ENCODE results near the gene TNKS1BP1. TPM values are rescaled to one million over a fixed set of nuclear protein-coding genes. Genes with fewer than 3 reads are reported as not detected.

Gene TNKS1BP1
- total RNA-seq, 1 experiment from 2014 or later = 120 TPM

- H3K9me3 ChIP-seq = no peaks in the 10 kb centered on the region; the same call in 1 of the 2 replicates
- H3K4me3 ChIP-seq (ENCODE audit: low read depth, low read length) = no peak overlapping the region
- Mint-ChIP-seq H3K4me1 (ENCODE audit: low read depth, unreplicated experiment) (peaks cover 23% of the 10 kb centered on the region), H3K27me3 (ENCODE audit: insufficient read depth, unreplicated experiment) (no peaks in the 10 kb centered on the region), H3K4me3 (ENCODE audit: unreplicated experiment) (no peak overlapping the region), H3K36me3 (ENCODE audit: insufficient read depth, unreplicated experiment) (peaks cover 29% of the 10 kb centered on the region), H3K27ac (ENCODE audit: unreplicated experiment) (peak overlapping the region; percentile 62), H3K9me3 (ENCODE audit: unreplicated experiment) (no peaks in the 10 kb centered on the region)
- ChIA-PET POLR2A (no interaction called here), CTCF (interaction anchor here (1.2 to 1.5 kb wide), 2 partner anchors 17 to 34 kb away, joined by 3 read pairs; no protein-coding TSS in a partner anchor)
- peaks cover 36% of the 10 kb centered on the region for H3K4me1 ChIP-seq
- no peak for DNase-seq
- H3K27me3 ChIP-seq (replicated peaks; ENCODE audit: control insufficient read depth, insufficient read depth, low read length) = no peaks in the 10 kb centered on the region
- peaks cover 5% of the 10 kb centered on the region; the same call in 1 of the 2 replicates for H3K36me3 ChIP-seq (ENCODE audit: control insufficient read depth, insufficient read depth, low read length)
- TF ChIP-seq CTCF (IDR thresholded peaks at IDR 0.05; ENCODE audit: insufficient read depth in 1 of 2, low read depth in 1 of 2, low read length in 1 of 2, severe bottlenecking in 1 of 2, unreplicated experiment in 1 of 2) = no peak
- intact Hi-C loops (cut with micrococcal nuclease; ENCODE audit: unreplicated experiment) = no loop called here
- no TSS peak for BruUV-seq (replicated peaks)
Observed at GRCh38 chr11:57294225-57295131, 30.3 kb downstream of the TNKS1BP1 start.

GRCh38 chr11:57290288-57290687, 34.5 kb downstream of the TNKS1BP1 start:
- DNase-seq = no peak
- TF ChIP-seq CTCF (IDR thresholded peaks at IDR 0.05; ENCODE audit: insufficient read depth in 1 of 2, low read depth in 1 of 2, low read length in 1 of 2, severe bottlenecking in 1 of 2, unreplicated experiment in 1 of 2) = no peak
- Mint-ChIP-seq H3K27me3 (ENCODE audit: insufficient read depth, unreplicated experiment) (no peaks in the 10 kb centered on the region), H3K36me3 (ENCODE audit: insufficient read depth, unreplicated experiment) (peaks cover 8% of the 10 kb centered on the region), H3K4me3 (ENCODE audit: unreplicated experiment) (no peak overlapping the region), H3K4me1 (ENCODE audit: low read depth, unreplicated experiment) (peaks cover 43% of the 10 kb centered on the region), H3K9me3 (ENCODE audit: unreplicated experiment) (no peaks in the 10 kb centered on the region), H3K27ac (ENCODE audit: unreplicated experiment) (peak overlapping the region; percentile 42)
- intact Hi-C loops (cut with micrococcal nuclease; ENCODE audit: unreplicated experiment) = no loop called here
- no peaks in the 10 kb centered on the region for H3K9me3 ChIP-seq
- POLR2A ChIA-PET = no interaction called here
- H3K4me3 ChIP-seq (ENCODE audit: low read depth, low read length) = no peak overlapping the region
- H3K36me3 ChIP-seq (ENCODE audit: control insufficient read depth, insufficient read depth, low read length) = 0 out of 2 replicates have a peak, but pooled peaks cover 2% of the 10 kb centered on the region
- CTCF ChIA-PET = interaction anchor here (1.0 kb wide), 1 partner anchor 12 kb away, joined by 3 read pairs; no protein-coding TSS in a partner anchor
- H3K27me3 ChIP-seq (replicated peaks; ENCODE audit: control insufficient read depth, insufficient read depth, low read length) = no peaks in the 10 kb centered on the region
- no TSS peak for BruUV-seq (replicated peaks)
- H3K4me1 ChIP-seq = peaks cover 47% of the 10 kb centered on the region

GRCh38 chr11:57288771-57289579, 35.8 kb downstream of the TNKS1BP1 start:
- Mint-ChIP-seq H3K9me3 (ENCODE audit: unreplicated experiment) (no peaks in the 10 kb centered on the region), H3K27me3 (ENCODE audit: insufficient read depth, unreplicated experiment) (no peaks in the 10 kb centered on the region), H3K36me3 (ENCODE audit: insufficient read depth, unreplicated experiment) (no peaks in the 10 kb centered on the region), H3K27ac (ENCODE audit: unreplicated experiment) (peak overlapping the region; percentile 55), H3K4me3 (ENCODE audit: unreplicated experiment) (peak overlapping the region; percentile 34), H3K4me1 (ENCODE audit: low read depth, unreplicated experiment) (peaks cover 55% of the 10 kb centered on the region)
- Histone ChIP-seq H3K9me3 (no peaks in the 10 kb centered on the region), H3K27me3 (replicated peaks; ENCODE audit: control insufficient read depth, insufficient read depth, low read length) (no peaks in the 10 kb centered on the region), H3K36me3 (ENCODE audit: control insufficient read depth, insufficient read depth, low read length) (0 out of 2 replicates have a peak, but pooled peaks cover 2% of the 10 kb centered on the region), H3K4me3 (ENCODE audit: low read depth, low read length) (no peak overlapping the region), H3K4me1 (peaks cover 60% of the 10 kb centered on the region)
- no TSS peak for BruUV-seq (replicated peaks)
- ChIA-PET POLR2A (no interaction called here), CTCF (interaction anchor here (1.0 kb wide), 1 partner anchor 10 kb away, joined by 3 read pairs; no protein-coding TSS in a partner anchor)
- TF ChIP-seq CTCF (IDR thresholded peaks at IDR 0.05; ENCODE audit: insufficient read depth in 1 of 2, low read depth in 1 of 2, low read length in 1 of 2, severe bottlenecking in 1 of 2, unreplicated experiment in 1 of 2) = no peak
- DNase-seq = peak in 1 of 2 experiments; percentile 51
- intact Hi-C loops (cut with micrococcal nuclease; ENCODE audit: unreplicated experiment) = loop anchor here (1.0 to 2.0 kb wide), 2 partner anchors 22 to 36 kb away; partner anchors contain the start of gene TNKS1BP1

All from Caco-2 (cell line).